IPS-18c (cell line): ENCODE results near the gene ADAMTSL4.

Source experiments
- H3K4me3 ChIP-seq: 2 replicates; pipeline ENCODE4 v1.7.0; 2013; ENCODE audit warnings: low read depth, mild to moderate bottlenecking, low read length, moderate library complexity; ENCODE audit not compliant: insufficient read depth
- H3K9me3 ChIP-seq: one replicate; pipeline ENCODE4 v1.6.1; 2013; ENCODE audit warnings: mild to moderate bottlenecking, low read length, moderate library complexity; ENCODE audit not compliant: control insufficient read depth, insufficient read depth

ADAMTSL4 gene

DNA sequence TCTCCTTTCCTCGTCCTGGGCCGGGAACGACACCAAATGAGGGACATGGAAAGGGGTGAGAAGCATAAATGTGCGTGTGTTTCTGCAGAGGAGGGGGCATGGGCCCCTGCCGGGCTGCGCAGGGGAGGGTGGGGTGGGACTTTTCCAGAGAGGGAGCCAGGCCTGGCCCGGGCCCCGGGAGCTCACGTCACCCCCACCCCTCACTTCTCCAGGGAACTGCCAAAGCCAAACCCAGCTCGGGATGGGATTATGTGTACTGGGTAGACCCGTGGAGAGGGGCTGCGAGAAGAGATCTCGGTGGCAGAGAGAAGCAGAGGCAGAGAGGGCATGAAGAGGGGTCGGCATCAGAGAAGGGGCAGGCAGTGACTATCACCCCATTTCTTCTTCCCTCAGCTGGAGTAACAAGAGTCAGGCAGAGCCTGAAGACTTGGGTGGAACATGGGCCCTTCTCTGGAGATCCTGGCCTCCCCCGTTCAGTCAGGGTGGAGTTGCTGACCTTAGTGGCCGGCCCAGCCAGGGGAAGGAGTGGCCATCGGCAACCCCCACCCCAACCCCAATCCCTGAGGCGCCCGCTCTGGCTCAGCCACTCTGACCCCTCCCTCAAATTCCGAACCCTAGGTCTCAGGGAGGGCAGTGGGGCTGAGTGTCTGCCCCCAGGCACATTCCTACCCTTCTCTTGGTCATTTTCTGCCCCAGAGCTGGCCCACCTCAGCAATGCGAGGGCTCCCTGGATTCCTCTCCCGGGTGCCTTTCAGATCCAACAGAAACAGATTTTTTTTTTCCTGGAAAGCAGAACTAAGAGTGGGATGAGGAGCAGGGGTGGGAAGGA, 1.2 kb downstream of the ADAMTSL4 start:
- Histone ChIP-seq H3K9me3 (no peaks in the 10 kb centered on the region), H3K4me3 (no peak overlapping the region)

- H3K9me3 ChIP-seq = no peaks in the 10 kb centered on the region
Observed at GRCh38 chr1:150551051-150551783, 2.0 kb downstream of the ADAMTSL4 start.

GRCh38 chr1:150551784-150552127, 2.5 kb downstream of the ADAMTSL4 start:
- H3K4me3 ChIP-seq = no peak overlapping the region

More at GRCh38 chr1:150551051-150551783, 2.0 kb downstream of the ADAMTSL4 start:
- no peak overlapping the region for H3K4me3 ChIP-seq

DNA sequence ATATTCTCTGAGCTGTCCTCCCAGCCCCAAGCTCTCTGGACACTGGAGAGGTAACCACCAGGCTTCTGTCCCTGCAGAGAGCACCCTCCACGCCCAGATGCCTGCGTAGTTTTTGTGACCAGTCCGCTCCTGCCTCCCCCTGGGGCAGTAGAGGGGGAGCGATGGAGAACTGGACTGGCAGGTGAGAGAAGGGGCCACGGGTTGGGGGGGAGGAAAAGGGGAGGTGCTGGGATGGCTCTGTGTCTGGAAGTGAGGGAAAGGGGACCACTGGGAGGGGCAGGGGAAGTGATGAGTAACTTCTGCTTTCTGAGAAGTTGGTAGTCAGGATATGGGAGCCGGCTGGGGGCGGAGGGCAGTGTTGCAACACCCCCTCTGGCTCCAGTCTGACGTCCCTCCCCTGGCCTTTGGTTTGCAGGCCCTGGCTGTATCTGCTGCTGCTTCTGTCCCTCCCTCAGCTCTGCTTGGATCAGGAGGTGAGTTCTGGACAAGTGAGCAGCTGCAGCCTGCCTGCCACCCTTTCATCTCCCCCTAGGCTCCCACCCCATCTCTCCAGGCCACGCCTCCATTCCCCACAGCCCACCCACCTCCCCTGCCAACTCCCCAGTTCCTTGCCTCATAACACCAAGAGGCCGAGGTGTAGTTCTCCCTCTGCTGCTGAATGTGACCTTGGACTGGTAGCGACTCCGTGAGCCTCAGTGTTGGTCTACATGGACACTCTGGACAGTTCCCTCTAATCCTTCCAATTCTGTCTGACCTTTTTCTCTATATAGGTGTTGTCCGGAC, 3.1 kb downstream of the ADAMTSL4 start:
- H3K9me3 ChIP-seq = no peaks in the 10 kb centered on the region
- no peak overlapping the region for H3K4me3 ChIP-seq

More at GRCh38 chr1:150551784-150552127, 2.5 kb downstream of the ADAMTSL4 start:
- no peaks in the 10 kb centered on the region for H3K9me3 ChIP-seq

DNA sequence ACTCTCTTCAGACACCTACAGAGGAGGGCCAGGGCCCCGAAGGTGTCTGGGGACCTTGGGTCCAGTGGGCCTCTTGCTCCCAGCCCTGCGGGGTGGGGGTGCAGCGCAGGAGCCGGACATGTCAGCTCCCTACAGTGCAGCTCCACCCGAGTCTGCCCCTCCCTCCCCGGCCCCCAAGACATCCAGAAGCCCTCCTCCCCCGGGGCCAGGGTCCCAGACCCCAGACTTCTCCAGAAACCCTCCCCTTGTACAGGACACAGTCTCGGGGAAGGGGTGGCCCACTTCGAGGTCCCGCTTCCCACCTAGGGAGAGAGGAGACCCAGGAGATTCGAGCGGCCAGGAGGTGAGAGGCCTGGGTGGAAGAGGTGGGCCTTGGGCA, 3.7 kb downstream of the ADAMTSL4 start:
- Histone ChIP-seq H3K9me3 (no peaks in the 10 kb centered on the region), H3K4me3 (no peak overlapping the region)

DNA sequence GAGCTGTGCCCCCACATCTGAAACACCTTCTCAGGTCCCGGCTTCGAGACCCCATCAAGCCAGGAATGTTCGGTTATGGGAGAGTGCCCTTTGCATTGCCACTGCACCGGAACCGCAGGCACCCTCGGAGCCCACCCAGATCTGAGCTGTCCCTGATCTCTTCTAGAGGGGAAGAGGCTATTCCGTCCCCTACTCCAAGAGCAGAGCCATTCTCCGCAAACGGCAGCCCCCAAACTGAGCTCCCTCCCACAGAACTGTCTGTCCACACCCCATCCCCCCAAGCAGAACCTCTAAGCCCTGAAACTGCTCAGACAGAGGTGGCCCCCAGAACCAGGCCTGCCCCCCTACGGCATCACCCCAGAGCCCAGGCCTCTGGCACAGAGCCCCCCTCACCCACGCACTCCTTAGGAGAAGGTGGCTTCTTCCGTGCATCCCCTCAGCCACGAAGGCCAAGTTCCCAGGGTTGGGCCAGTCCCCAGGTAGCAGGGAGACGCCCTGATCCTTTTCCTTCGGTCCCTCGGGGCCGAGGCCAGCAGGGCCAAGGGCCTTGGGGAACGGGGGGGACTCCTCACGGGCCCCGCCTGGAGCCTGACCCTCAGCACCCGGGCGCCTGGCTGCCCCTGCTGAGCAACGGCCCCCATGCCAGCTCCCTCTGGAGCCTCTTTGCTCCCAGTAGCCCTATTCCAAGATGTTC, 4.3 kb downstream of the ADAMTSL4 start:
- Histone ChIP-seq H3K4me3 (no peak overlapping the region), H3K9me3 (no peaks in the 10 kb centered on the region)

GRCh38 chr1:150554086-150554452, 4.9 kb downstream of the ADAMTSL4 start:
- Histone ChIP-seq H3K9me3 (no peaks in the 10 kb centered on the region), H3K4me3 (no peak overlapping the region)

DNA sequence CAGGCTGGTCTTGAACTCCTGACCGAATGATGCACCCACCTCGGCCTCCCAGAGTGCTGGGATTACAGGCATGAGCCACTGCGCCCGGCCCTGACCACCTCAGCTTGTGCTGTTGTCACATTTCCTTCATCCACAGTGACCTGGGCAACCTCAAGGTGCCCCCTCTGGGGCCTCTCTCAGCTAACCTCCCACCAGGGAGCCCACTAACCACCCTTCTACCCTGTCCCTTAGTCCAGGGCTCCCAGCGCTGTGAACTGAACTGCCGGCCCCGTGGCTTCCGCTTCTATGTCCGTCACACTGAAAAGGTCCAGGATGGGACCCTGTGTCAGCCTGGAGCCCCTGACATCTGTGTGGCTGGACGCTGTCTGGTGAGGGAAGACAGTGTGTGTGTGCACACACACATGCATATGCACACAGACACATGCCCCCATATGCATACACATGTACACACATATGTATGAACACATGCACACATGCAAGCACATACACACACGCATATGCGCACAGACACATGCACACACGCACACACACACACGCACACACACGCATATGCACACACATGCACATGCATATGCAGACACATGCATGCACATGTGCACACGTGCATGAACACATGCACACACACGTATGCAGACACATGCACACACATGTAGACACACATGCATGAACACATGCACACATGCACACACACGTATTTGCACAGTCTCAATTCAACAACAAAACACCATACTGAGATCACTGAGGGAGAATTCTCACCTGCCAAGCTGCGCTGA, 6.2 kb downstream of the ADAMTSL4 start:
- no peak overlapping the region; the same call in 1 of the 2 replicates for H3K4me3 ChIP-seq
- H3K9me3 ChIP-seq = no peaks in the 10 kb centered on the region

DNA sequence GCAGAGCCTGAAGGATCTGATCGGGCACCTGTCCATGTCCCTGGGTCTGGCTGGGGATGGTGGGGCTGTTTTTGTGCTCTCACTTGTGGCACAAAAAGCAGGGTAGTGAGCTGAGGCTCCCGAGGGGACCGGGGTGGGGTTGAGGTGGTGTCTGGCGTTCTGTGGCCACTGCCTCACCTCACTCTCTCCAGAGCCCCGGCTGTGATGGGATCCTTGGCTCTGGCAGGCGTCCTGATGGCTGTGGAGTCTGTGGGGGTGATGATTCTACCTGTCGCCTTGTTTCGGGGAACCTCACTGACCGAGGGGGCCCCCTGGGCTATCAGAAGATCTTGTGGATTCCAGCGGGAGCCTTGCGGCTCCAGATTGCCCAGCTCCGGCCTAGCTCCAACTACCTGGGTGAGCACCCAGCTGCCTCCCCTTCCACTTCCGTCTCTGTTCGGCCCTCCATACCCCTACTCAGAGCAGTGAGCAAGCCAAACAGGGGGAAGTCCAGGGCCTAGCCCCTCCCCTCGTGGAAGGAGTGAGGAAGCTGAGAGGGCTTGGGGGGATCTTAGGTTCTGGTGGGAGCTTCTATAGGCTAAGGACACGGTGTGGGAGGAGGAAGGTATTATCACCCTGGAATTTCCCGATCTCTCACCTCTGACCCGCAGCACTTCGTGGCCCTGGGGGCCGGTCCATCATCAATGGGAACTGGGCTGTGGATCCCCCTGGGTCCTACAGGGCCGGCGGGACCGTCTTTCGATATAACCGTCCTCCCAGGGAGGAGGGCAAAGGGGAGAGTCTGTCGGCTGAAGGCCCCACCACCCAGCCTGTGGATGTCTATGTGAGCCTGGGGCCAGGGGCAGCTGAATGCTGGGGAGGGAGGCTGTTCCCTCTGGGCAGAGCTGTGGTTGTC, 7.0 kb downstream of the ADAMTSL4 start:
- no peak overlapping the region for H3K4me3 ChIP-seq
- no peaks in the 10 kb centered on the region for H3K9me3 ChIP-seq

GRCh38 chr1:150557065-150557600, 7.9 kb downstream of the ADAMTSL4 start:
- H3K9me3 ChIP-seq = no peaks in the 10 kb centered on the region
- no peak overlapping the region for H3K4me3 ChIP-seq

DNA sequence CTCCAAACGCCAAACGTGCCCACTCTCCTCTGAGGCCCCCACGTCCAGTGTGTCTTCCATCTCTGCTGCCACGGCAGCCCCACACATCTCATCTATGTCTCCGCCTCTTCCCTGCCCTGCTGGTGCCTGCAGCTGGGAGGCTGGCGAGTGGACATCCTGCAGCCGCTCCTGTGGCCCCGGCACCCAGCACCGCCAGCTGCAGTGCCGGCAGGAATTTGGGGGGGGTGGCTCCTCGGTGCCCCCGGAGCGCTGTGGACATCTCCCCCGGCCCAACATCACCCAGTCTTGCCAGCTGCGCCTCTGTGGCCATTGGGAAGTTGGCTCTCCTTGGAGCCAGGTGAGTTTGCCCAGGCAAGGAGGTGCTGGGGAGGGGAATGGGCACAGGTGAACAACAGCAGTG, 8.6 kb downstream of the ADAMTSL4 start:
- Histone ChIP-seq H3K4me3 (no peak overlapping the region), H3K9me3 (no peaks in the 10 kb centered on the region)

GRCh38 chr1:150558303-150558704, 9.1 kb downstream of the ADAMTSL4 start:
- Histone ChIP-seq H3K9me3 (no peaks in the 10 kb centered on the region), H3K4me3 (no peak overlapping the region)

DNA sequence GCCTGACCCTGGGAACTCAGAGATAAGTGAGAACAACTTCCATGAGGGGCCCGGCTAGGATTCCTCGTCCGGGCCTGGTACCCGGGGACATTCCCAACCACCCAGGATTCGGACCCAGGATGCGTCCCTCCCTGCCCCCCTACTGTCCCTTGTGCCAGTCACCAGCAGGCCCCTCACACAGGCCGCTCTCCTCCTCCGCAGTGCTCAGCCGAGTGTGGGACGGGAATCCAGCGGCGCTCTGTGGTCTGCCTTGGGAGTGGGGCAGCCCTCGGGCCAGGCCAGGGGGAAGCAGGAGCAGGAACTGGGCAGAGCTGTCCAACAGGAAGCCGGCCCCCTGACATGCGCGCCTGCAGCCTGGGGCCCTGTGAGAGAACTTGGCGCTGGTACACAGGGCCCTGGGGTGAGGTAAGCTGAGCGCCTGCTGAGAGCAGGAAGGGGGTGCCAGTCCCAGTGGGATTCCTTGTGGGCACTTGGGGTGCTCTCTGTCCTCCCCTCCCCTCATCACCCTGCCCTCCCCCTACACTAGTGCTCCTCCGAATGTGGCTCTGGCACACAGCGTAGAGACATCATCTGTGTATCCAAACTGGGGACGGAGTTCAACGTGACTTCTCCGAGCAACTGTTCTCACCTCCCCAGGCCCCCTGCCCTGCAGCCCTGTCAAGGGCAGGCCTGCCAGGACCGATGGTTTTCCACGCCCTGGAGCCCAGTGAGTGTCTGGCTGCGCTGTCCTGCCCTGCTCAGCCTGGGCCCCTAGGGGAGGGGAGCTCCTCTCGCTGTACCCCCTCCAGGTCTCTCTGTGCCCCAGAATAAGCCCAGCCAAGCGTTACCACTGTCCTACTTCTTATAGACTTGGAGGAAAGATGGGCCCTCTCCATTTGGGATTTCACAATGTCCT, 9.8 kb downstream of the ADAMTSL4 start:
- no peak overlapping the region for H3K4me3 ChIP-seq
- H3K9me3 ChIP-seq = no peaks in the 10 kb centered on the region

- H3K4me3 ChIP-seq = no peak overlapping the region
- no peaks in the 10 kb centered on the region for H3K9me3 ChIP-seq
Observed at GRCh38 chr1:150559656-150560010, 10.4 kb downstream of the ADAMTSL4 start.

GRCh38 chr1:150560011-150560438, 10.8 kb downstream of the ADAMTSL4 start:
- Histone ChIP-seq H3K4me3 (no peak overlapping the region), H3K9me3 (no peaks in the 10 kb centered on the region)
